PC-9 (cell line): ENCODE measurements around the gene TOM1L2. TPM values are rescaled to one million over a fixed set of nuclear protein-coding genes. Genes with fewer than 3 reads are reported as not detected.

Source experiments
- BruUV-seq: library from RNA; stranded (reverse); fragments of 400-500 nt; replicated peaks from 2 replicates; lab custom pipeline; 2021; lab: Mats Ljungman, UMichigan
- CTCF ChIA-PET: fragments of 300-600 bp; sonication (Branson Sonifier 250); formaldehyde crosslinking; loops from one replicate; lab custom pipeline; 2022; ENCODE audit warnings: antibody characterized with exemption; lab: Charles Lee
- POLR2A ChIA-PET: fragments of 300-600 bp; sonication (Branson Sonifier 250); formaldehyde crosslinking; loops from one replicate; lab custom pipeline; 2022; ENCODE audit warnings: antibody characterized with exemption; ENCODE audit not compliant: unreplicated experiment; lab: Charles Lee
- DNase-seq, 2 experiments: peaks; one replicate each; pipeline versions ENCODE4 v3.0.0 to v3.0.0-alpha.2; 2015 to 2022; ENCODE audit warnings: mixed read lengths in 1 of 2
- H2AFZ ChIP-seq: fragments of 200-600 bp; sonication (generic); 2 replicates; pipeline ENCODE4 v1.8.1; 2017; ENCODE audit warnings: antibody characterized with exemption
- H3F3A ChIP-seq: fragments of 200-600 bp; sonication (generic); 2 replicates; pipeline ENCODE4 v1.8.1; 2017; ENCODE audit warnings: antibody characterized with exemption, mild to moderate bottlenecking, low read depth; ENCODE audit not compliant: insufficient read depth
- H3K27ac ChIP-seq: fragments of 200-600 bp; sonication (generic); 2 replicates; pipeline ENCODE4 v1.6.1; 2016; ENCODE audit warnings: mixed run types
- H3K27me3 ChIP-seq: fragments of 200-600 bp; sonication (generic); 2 replicates; pipeline ENCODE4 v1.6.1; 2016; ENCODE audit warnings: low read depth, mixed run types; ENCODE audit not compliant: insufficient read depth
- H3K36me3 ChIP-seq: fragments of 200-600 bp; sonication (generic); 2 replicates; pipeline ENCODE4 v1.6.1; 2016; ENCODE audit warnings: low read depth, mixed run types
- H3K4me1 ChIP-seq: fragments of 200-600 bp; sonication (generic); replicated peaks from 2 replicates; pipeline ENCODE4 v1.6.1; 2016; ENCODE audit warnings: mixed run types; ENCODE audit not compliant: insufficient read depth
- H3K4me2 ChIP-seq: fragments of 200-600 bp; sonication (generic); 2 replicates; pipeline ENCODE4 v1.6.1; 2017; ENCODE audit warnings: mixed run types
- H3K4me3 ChIP-seq: fragments of 200-600 bp; sonication (generic); 2 replicates; pipeline ENCODE4 v1.6.1; 2016; ENCODE audit warnings: mixed run types
- H3K79me2 ChIP-seq: fragments of 200-600 bp; sonication (generic); 2 replicates; pipeline ENCODE4 v1.6.1; 2017; ENCODE audit warnings: low read depth, mixed run types
- H3K9me2 ChIP-seq: fragments of 200-600 bp; sonication (generic); 2 replicates; pipeline ENCODE4 v1.8.1; 2017; ENCODE audit warnings: mild to moderate bottlenecking; ENCODE audit not compliant: insufficient read depth
- H3K9me3 ChIP-seq: fragments of 200-600 bp; sonication (generic); 2 replicates; pipeline ENCODE4 v1.8.1; 2016; ENCODE audit warnings: low read depth; ENCODE audit not compliant: insufficient read depth
- H4K20me1 ChIP-seq: fragments of 200-600 bp; sonication (generic); 2 replicates; pipeline ENCODE4 v1.8.1; 2017; ENCODE audit not compliant: insufficient read depth
- CTCF ChIP-seq: fragments of 200-600 bp; sonication (generic); conservative IDR thresholded peaks from 2 replicates; pipeline ENCODE4 v1.6.1; 2017; ENCODE audit warnings: mixed run types, antibody characterized with exemption, mild to moderate bottlenecking, moderate library complexity
- EZH2 ChIP-seq: fragments of 200-600 bp; sonication (generic); IDR thresholded peaks from 2 replicates; pipeline ENCODE4 v1.8.0; 2017; ENCODE audit warnings: antibody characterized with exemption, low read depth
- intact Hi-C: fragments of 100-400 bp; cut with micrococcal nuclease; formaldehyde crosslinking; loops from one replicate; pipeline ENCODE4 v1.10.0; 2022; ENCODE audit not compliant: unreplicated experiment
- total RNA-seq: library from RNA; stranded (reverse); gene quantifications from 2 replicates; pipeline ENCODE4 v1.2.3, GENCODE V29; 2021

The TOM1L2 gene
- total RNA-seq, 1 experiment from 2014 or later, result 68.5 TPM

- Histone ChIP-seq H3F3A (peaks cover 19% of the 10 kb centered on the region; the same call in 1 of the 2 replicates), H3K4me2 (no peak overlapping the region), H3K4me3 (no peak overlapping the region), H3K27ac (no peak overlapping the region), H3K9me2 (no peaks in the 10 kb centered on the region), H3K79me2 (no peaks in the 10 kb centered on the region), H3K36me3 (no peaks in the 10 kb centered on the region), H3K4me1 (peaks cover 36% of the 10 kb centered on the region), H2AFZ (no peak overlapping the region), H4K20me1 (no peaks in the 10 kb centered on the region), H3K9me3 (no peaks in the 10 kb centered on the region), H3K27me3 (no peaks in the 10 kb centered on the region)
- intact Hi-C loops, result no loop called here
- no TSS peak for BruUV-seq
- no peak for TF ChIP-seq CTCF
- no peak for TF ChIP-seq EZH2
- peak in 1 of 2 experiments; percentile 44 for DNase-seq
- POLR2A ChIA-PET, result interaction anchor here (0.7 kb wide), 1 partner anchor 69 kb away, joined by 4 read pairs; no protein-coding TSS in a partner anchor
- CTCF ChIA-PET, result no interaction called here
Observed at GRCh38 chr17:17849845-17850373, 122.3 kb downstream of the TOM1L2 start.

GRCh38 chr17:17849147-17849820 lies 122.9 kb downstream of the TOM1L2 start:
- no peak overlapping the region for H2AFZ ChIP-seq
- H3K27ac ChIP-seq, result no peak overlapping the region
- H3K4me2 ChIP-seq, result no peak overlapping the region
- intact Hi-C loops, result no loop called here
- ChIA-PET CTCF (no interaction called here), POLR2A (no interaction called here)
- no peaks in the 10 kb centered on the region for H3K79me2 ChIP-seq
- no peak for DNase-seq
- peaks cover 15% of the 10 kb centered on the region; the same call in 1 of the 2 replicates for H3F3A ChIP-seq
- no peaks in the 10 kb centered on the region for H3K27me3 ChIP-seq
- TF ChIP-seq EZH2 (no peak), CTCF (no peak)
- no peaks in the 10 kb centered on the region for H3K9me2 ChIP-seq
- no TSS peak for BruUV-seq
- no peaks in the 10 kb centered on the region for H3K9me3 ChIP-seq
- no peak overlapping the region for H3K4me3 ChIP-seq
- no peaks in the 10 kb centered on the region for H4K20me1 ChIP-seq
- H3K36me3 ChIP-seq, result no peaks in the 10 kb centered on the region
- H3K4me1 ChIP-seq, result peaks cover 30% of the 10 kb centered on the region

- Histone ChIP-seq H3K9me2 (no peaks in the 10 kb centered on the region), H3K4me1 (peaks cover 24% of the 10 kb centered on the region), H3K79me2 (no peaks in the 10 kb centered on the region), H2AFZ (no peak overlapping the region), H3F3A (peaks cover 12% of the 10 kb centered on the region), H3K36me3 (no peaks in the 10 kb centered on the region), H3K4me3 (no peak overlapping the region), H3K9me3 (no peaks in the 10 kb centered on the region), H4K20me1 (no peaks in the 10 kb centered on the region), H3K27ac (no peak overlapping the region), H3K4me2 (no peak overlapping the region), H3K27me3 (no peaks in the 10 kb centered on the region)
- ChIA-PET CTCF (no interaction called here), POLR2A (no interaction called here)
- BruUV-seq, result no TSS peak
- intact Hi-C loops, result no loop called here
- no peak for DNase-seq
- TF ChIP-seq EZH2 (no peak), CTCF (no peak)
Observed at GRCh38 chr17:17848311-17849082, 123.7 kb downstream of the TOM1L2 start.
